Right ventricle myocardium inferior (tissue), 1 donor: ENCODE results near the gene MAGEB1. TPM values are rescaled to one million over a fixed set of nuclear protein-coding genes. Genes with fewer than 3 reads are reported as not detected.

Source experiments
- ATAC-seq: fragments of 200-7000 bp; cut with Tn5 transposase; one replicate; pipeline ENCODE4 v1.9.1; 2020; ENCODE audit warnings: mild to moderate bottlenecking, moderate library complexity
- DNase-seq: peaks from one replicate; pipeline ENCODE4 v3.0.0; 2021; ENCODE audit errors: missing footprints
- intact Hi-C: fragments of 100-400 bp; cut with DNase I; formaldehyde crosslinking; loops from one replicate; pipeline ENCODE4 v1.11.0; 2022
- long read RNA-seq: library from polyadenylated mRNA; unstranded; transcript quantifications from one replicate; pipeline ENCODE4 v2.0.0, GENCODE V29; 2021
- total RNA-seq: library from RNA; stranded (reverse); fragmentation: NEBNext Ultra II Directional; extraction: Animal tissue kit (Norgen Biotek cat#: 25700); gene quantifications from one replicate; pipeline ENCODE4 v1.2.1, GENCODE V29; 2021
- donor health status: DM: no; HTN: yes; CAD: no; lungs with severe emphysema.

MAGEB1 gene, protein sequence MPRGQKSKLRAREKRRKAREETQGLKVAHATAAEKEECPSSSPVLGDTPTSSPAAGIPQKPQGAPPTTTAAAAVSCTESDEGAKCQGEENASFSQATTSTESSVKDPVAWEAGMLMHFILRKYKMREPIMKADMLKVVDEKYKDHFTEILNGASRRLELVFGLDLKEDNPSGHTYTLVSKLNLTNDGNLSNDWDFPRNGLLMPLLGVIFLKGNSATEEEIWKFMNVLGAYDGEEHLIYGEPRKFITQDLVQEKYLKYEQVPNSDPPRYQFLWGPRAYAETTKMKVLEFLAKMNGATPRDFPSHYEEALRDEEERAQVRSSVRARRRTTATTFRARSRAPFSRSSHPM
- total RNA-seq = not detected
- long read RNA-seq = 0 reads

DNA sequence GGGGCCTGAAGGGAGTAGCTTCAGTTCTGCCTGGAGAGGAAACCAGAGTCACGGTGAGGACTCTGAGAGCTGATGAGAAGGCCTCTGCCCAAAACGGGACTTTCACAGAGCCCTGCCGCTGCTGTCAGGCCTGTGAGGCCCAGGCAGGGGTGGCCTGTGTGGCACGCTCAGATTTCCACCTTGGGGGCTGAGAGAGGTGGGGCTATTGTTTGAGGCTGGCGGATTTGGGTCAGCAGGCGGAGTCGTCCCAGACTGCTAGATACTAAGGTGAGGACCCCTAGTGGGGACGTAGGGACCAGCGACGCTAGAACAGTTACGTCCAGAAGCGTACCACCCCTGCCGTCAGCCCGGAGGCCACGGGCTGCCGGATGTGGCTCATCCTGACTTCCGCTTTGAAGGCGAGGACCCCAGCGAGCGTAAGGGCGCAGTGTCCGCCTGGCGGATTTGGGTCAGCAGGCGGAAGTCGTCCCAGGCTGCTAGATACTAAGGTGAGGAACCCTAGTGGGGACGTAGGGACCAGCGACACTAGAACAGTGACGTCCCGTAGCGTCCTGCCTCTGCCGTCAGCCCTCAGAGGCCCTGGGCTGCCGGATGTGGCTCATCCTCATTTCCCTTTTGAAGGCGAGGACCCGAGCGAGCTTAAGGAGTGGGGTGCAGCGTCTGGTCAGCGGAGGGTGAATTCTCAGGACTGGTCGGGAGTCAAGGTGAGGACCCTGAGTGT, at the start of gene MAGEB1:
TSS of gene MAGEB1 (plus strand) at position 378 of the 721 bp plus-strand sequence. CDS start 3,348 bp downstream, outside the sequence.
- ATAC-seq (no peak), DNase-seq (no peak)
- intact Hi-C loops = no loop called here

DNA sequence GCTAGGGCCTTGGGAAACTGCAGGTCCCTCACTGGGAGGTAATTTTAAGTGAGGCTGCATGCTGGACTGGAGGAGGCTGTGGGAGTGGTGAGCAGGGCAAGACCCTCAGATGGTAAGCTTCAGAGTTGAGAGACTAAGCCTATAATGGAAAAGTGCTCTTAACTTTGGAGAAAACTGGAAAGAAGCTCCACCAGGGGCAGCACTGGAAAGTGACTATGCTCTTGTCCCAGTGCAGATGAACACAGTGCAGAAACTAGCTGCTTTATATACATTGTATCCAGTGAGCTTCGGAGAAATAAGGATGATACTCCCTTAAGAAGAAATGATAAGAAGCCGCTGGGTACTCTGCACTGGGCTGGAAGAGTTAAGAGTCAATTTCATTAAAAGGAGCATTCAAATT, 34.8 kb upstream of the MAGEB1 start:
- DNase-seq (no peak), ATAC-seq (no peak)
- intact Hi-C loops = no loop called here

DNA sequence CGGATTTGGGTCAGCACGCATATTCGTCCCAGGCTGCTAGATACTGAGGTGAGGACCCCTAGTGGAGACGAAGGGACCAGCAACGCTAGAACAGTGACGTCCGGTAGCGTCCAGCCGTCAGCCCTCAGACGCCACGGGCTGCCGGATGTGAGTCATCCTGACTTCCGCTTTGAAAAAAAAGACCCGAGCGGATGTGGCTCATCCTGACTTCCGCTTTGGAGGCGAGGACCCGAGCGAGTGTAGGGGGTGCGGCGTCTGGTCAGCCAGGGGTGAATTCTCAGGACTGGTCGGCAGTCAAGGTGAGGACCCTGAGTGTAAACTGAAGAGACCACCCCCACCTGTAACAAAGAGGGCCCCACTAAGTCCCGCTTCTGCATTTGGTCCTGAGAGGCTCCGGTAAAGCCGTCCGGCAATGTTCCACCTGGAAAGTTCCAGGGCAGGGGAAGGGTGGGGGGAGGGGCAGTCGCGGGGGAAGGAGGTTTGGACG, 31.5 kb upstream of the MAGEB1 start, which contains the start of gene MAGEB2:
TSS of gene MAGEB2 (plus strand) at position 207 of the 487 bp plus-strand sequence. CDS start 3,018 bp downstream, outside the sequence.
- intact Hi-C loops = no loop called here
- ATAC-seq = no peak

DNA sequence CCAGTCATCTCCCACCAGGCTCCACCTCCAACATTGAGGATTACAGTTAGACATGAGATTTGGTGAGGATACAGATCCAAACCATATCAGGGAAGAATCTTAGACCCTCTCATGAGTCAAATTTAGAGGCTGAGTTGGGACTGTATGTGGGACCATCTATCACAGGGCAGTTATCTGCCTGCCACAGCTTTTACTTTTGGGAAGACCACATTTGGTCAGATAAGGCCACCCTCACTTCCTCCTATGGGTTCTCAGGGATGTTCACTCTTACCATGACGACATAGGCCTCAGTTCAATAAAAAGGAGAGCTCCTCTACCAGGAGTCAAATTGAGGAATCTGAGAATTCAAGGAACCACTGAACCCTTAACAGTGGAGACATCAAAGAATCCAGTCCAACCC, 29.5 kb upstream of the MAGEB1 start:
- intact Hi-C loops = no loop called here
- no peak for ATAC-seq
- DNase-seq = no peak

More for the DNA sequence above, 31.5 kb upstream of the MAGEB1 start, which contains the start of gene MAGEB2:
- no peak for DNase-seq

DNA sequence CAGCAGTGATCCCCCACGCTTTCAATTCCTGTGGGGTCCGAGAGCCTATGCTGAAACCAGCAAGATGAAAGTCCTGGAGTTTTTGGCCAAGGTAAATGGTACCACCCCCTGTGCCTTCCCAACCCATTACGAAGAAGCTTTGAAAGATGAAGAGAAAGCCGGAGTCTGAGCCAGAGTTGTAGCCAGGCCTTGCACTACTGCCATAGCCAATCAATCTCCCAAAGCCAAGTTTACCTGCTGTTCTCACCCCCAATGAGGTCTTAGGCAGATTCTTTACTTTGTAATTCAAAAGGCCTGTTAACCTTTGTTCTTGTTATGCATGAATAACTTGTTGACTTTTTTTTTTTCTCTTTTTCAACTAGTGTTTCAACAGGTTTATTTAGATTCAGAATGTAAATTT, 27.6 kb upstream of the MAGEB1 start:
- DNase-seq (no peak), ATAC-seq (no peak)
- intact Hi-C loops = no loop called here

DNA sequence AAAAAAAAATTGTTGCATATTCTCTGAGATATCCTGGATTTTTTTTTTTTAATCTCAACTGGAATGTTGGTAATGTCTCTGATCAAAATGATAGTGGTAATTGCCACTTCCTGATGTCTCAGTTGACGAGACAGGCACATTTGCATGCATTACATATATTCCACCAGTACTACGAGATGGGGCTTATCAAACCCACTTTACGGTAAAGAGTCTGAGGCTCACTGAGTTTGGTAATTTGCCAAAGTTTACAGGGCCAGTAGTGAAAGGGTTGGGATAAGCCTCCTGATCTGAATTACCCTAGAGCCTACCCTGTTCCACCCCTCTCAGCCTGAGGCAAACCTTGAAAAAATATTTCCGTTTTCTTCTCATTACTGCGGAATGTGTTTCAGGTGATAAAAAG, 26.3 kb upstream of the MAGEB1 start:
- no peak for ATAC-seq
- intact Hi-C loops = no loop called here

DNA sequence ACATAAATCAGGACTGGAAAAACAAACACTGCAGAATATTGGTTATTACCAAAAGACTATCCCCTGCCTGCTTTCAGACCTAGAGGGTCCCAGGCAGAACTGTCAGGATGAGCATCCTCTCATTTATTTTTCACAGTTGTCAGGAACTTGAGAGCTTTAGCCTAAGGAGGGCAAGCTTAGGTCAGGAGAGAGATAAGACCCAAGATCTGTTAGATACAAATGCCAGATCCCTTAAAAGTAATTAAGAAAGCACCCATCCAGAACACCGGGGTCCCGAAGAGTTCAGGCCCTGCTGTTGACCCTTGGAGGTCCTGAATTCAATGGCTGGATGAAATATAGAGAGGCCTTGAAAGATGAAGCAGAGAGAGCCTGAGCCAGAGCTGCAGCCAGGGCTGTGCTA, 22.4 kb upstream of the MAGEB1 start:
- no peak for DNase-seq
- intact Hi-C loops = no loop called here
- no peak for ATAC-seq

More for the DNA sequence above, 26.3 kb upstream of the MAGEB1 start:
- DNase-seq = no peak

DNA sequence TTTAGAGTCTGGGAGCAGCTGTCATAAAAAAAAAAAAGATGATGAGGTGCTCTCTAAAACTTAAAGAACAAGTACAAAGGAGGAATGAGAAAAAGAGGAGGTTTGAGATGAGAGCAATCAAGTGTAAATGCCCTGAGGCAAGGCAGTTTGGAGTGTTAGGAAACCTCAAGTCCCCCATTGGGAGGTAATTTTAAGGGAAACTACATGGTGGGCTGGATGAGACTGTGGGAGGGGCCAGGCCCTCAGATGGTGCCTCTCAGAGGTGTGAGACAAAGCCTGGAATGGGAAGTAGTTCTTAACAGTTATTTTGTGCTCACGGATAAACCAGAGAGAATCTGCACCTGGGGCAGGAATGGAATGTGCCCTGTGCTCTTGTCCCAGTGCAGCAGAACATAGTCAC, 18.4 kb upstream of the MAGEB1 start:
- no peak for ATAC-seq
- intact Hi-C loops = no loop called here
- DNase-seq = no peak

DNA sequence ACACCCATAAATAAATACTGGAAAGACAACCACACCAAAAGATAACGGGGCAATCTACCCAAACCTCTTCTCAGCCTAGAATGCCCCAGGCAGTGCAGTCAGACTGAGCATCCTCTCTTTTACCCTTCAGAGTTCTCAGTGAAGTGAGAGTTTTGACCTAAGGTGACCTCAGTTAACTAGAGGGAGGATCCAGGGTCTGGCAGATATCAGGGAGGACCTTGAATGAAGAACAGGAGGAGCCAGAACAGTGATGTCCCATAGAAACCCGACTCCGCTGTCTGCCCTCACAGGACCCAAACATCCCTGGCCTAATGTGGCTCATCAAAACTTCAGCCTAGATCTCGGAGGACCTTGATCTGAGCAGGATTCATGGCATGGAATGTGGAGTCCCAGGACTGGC, 16.6 kb upstream of the MAGEB1 start, which contains the start of gene MAGEB3:
TSS of gene MAGEB3 (plus strand) at position 263 of the 400 bp plus-strand sequence. CDS start 5,268 bp downstream, outside the sequence.
- intact Hi-C loops = no loop called here
- ATAC-seq (no peak), DNase-seq (no peak)

DNA sequence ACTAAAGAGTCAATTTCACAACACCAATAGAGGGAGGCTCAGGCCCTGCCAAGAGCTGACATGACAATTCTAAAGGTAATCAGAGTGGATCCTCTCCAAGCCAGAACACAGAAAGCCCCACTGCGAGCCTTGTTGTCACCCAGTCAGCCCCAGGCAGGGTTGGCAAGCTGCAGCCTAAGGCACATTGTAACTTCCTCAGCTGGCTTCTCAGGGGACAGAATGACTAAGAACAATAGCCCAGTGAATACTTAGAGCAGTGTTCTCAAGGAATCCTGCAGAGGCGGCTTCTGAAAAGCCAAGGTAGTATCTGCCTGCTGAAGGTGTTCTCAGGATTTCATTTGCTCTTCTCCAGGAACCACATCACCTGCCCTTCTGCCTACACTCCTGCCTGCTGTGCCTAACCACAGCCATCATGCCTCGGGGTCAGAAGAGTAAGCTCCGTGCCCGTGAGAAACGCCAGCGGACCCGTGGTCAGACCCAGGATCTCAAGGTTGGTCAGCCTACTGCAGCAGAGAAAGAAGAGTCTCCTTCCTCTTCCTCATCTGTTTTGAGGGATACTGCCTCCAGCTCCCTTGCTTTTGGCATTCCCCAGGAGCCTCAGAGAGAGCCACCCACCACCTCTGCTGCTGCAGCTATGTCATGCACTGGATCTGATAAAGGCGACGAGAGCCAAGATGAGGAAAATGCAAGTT, 5.1 kb upstream of the MAGEB1 start, which contains the start of gene MAGEB4:
TSS of gene MAGEB4 (plus strand) at position 277 of the 692 bp plus-strand sequence. CDS start at position 413, 136 bp downstream.
- intact Hi-C loops = no loop called here
- ATAC-seq = no peak

DNA sequence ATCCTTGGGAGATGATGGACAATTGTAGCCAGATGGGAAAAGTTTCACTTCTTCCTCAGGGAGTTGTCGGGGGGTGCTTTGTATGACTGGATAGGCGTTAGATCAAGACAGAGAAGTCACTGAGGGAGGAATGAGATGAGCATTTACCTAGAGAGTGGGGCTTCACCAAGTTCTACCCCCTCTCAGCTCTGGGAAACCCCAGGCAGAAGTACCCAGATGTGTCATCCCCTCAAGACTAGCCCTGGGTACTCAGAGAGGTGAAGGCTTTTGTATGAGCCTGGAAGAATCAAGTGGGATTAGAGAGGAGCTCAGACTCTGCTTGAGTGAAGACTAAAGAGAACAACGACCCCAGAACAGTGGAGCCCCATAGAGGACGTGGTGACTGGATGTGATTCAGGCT, 1.9 kb downstream of the MAGEB1 start:
- intact Hi-C loops = no loop called here
- ATAC-seq (no peak), DNase-seq (no peak)

More for the DNA sequence above, 5.1 kb upstream of the MAGEB1 start, which contains the start of gene MAGEB4:
- no peak for DNase-seq

DNA sequence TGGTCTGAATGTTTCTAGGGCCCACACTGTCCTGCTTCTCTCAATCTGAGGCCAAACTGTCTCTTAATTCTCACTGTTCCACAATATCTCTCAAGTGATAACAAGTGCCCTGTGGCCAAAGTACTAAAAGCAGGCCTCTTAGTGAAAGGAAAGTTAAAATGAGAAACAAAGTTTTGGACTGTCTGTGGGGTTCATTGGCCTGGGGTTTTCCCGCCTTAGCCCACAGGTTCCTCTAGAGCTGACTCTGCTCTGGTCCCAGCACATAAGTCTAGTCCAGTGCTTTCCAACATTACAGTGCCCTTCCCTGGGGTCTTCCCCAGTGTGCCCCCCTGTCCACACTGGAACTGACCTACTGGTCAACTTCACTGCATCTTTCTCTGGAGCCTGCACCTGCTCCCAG, 6.3 kb downstream of the MAGEB1 start:
- DNase-seq (no peak), ATAC-seq (no peak)
- intact Hi-C loops = no loop called here

DNA sequence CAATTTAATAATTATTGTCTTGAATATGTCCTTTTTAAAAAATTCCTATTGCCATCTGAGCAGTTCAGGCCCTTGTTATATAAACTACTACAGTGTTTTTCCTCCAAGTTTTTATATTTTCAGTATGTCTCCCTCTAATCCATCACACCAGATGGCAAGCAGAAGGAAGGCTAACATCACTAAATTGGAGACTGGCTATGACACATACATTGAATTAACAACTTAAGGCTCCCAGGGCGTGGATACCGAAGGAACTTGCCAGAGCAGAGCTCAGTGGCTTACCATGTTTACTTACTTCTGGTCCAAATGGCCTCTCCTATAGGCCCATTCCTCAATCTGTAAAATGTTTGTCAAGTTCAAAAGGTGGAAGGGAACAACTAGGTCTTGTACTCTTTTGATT, 13.0 kb downstream of the MAGEB1 start:
- no peak for DNase-seq
- intact Hi-C loops = no loop called here
- no peak for ATAC-seq

DNA sequence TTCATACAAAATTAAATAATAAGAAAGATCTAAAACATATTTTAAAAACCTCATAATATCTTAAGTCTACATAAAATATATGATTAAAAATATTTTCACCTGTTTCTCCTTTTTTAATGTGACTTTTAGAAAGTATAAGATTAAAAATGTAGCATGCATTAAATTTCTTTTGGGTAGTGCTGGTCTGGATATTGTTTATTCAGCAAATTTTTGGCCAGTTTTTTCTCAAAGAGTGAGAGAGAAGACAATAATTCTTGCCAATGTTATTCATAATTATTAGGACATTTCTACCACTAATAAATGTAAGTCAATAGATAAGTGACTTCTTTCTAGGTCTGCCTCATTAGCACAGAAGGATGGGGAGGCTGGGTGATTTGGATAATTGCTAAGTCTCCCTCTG, 14.1 kb downstream of the MAGEB1 start:
- intact Hi-C loops = no loop called here
- DNase-seq (no peak), ATAC-seq (no peak)

DNA sequence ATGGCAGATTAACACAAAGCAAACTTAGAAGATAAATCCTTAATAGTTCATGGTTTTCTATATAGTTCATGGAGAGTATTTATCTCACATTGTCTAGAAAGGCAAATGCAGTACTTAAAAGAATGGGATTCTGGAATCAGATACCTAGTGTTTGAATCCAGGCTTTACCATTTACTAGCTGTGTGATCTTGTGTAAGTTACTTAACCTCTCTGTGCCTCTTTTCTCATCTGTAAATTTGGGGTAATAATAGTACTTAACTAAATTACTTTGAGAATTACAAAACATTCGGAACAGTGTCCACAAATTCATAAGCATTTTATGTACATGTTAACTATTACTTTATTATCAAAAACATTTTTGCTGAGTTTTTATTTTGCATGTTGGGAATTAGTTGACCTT, 15.8 kb downstream of the MAGEB1 start:
- ATAC-seq (no peak), DNase-seq (no peak)
- intact Hi-C loops = no loop called here

DNA sequence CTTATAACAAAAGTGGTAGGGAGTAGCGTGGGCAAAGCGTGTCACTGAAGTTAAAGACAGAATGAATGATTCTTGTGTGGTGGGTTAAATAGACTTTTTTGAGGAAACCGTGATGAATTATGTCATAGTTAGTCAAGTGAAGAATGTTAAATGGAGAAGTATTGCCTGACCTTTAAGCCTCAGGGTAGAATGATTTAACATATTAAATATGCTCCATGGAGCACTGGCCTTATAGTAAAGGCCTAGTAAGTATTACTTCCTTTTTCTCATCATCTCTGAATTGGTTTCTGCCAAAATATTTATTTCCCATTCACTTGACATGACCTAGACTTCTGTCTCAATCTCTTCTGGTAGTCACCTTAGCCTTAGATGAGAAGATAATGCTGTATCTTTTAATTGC, 23.7 kb downstream of the MAGEB1 start:
- DNase-seq = no peak
- ATAC-seq = no peak
- intact Hi-C loops = loop anchor here (5.0 kb wide), 1 partner anchor 232 kb away; no protein-coding TSS in a partner anchor

DNA sequence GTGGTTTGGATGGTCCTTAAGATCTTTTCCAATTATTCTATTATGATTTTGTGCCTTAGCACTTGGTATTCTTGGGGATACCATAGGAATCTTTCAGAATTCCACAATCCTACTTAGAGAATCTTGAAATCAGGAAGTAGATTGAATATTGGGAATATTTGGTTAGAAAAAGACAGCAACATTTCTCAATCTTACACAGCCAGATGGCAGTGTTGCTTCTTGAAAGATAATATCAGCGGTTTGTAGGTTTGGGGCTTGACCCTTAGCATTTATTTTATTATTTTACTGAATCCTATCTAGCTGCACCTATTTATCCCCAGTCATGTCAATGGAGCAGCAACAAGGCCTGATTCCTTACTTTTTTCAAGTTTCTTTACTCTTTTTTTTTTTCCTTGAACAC, 28.6 kb downstream of the MAGEB1 start:
- intact Hi-C loops = no loop called here
- ATAC-seq = no peak

DNA sequence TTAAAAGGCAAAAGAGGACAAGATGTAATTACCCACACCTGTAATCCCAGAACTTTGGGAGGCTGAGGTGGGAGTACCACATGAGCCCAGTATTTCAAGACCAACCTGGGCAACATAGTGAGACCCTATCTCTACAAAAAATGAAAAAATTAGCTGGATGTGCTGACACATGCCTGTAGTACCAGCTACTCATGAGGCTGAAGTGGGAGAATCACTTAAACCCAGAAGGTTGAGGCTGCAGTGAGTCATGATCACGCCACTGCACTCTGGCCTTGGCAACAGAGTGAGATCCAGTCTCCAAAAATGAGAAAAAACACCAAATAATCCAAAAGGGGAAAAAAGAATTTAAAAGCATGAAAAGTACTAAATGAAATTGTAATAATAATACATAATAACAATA, 31.4 kb downstream of the MAGEB1 start:
- no peak for ATAC-seq

More for the DNA sequence above, 28.6 kb downstream of the MAGEB1 start:
- no peak for DNase-seq

DNA sequence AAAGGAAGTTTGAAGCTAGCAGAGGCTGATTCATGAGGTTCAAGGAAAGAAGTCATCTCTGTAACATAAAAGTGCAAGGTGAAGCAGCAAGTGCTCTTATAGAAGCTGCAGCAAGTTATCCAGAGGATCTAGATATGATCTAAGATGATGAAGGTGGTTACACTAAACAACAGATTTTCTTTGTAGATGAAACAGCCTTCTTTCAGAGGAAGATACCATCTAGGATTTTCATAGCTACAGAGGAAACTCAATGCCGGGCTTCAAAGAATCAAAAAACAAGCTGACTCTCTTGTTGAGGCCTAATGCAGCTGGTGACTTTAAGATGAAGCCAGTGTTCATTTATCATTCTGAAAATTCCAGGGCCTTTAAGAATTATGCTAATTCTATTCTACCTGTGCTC, 33.5 kb downstream of the MAGEB1 start:
- intact Hi-C loops = no loop called here
- no peak for DNase-seq
- no peak for ATAC-seq

More for the DNA sequence above, 31.4 kb downstream of the MAGEB1 start:
- intact Hi-C loops = no loop called here
- no peak for DNase-seq
